ENCODE data around the gene NMU. TPM values are rescaled to one million over a fixed set of nuclear protein-coding genes. Genes with fewer than 3 reads are reported as not detected.

NMU gene
- total RNA-seq, 4 donors from 2014 or later, result 1.3 TPM; not detected in 3

DNA sequence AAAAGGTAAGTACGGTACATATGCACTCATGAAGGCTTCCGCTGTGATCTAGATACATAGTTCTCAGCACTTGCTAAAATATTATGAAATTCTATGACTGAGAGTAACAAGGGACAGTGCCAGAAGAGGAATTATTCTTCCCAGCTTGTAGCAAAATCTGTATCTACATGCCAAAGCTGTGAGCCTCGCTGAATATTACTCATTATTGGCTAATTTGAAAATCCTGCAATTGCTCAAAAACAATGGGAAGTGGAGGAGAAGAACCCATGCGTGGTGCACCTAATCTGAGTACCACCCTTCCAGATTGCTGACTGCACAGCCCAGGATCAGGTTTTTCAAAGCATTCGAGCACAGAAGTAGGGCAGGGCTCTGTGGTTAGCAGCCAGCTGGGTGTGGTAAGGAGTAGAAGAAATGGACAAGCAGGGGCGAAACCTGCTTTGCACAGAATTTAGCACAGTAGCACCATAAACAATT, 26.7 kb downstream of the NMU start:
- WGBS, 2 donors, result 66 to 77% methylated on average over 6 of the region's 6 CpGs

DNA sequence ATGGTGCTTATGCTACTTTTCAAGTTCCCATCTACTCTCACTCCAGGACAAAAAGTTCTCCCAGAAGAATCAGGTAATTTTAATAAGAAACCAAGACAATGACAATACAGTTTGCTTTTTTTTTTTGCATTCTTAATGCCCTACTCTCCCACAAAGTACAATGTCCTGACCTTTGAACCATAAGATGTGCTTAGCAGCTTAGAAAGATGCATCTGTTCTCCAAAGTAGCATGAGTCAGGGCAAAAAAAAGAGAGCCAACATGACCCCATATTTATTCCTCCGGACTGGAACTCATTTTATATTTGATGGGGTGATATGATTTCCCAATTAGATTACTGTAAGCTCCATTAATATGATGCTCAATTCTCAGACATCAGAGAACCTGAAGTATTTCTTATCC, 27.5 kb downstream of the NMU start:
- Histone ChIP-seq H3K4me1 (no peaks in the 10 kb centered on the region), H3K27ac (no peak overlapping the region), H3K4me3 (no peak overlapping the region), H3K9me3 (no peaks in the 10 kb centered on the region), H3K36me3 (no peaks in the 10 kb centered on the region), H3K27me3 (no peaks in the 10 kb centered on the region)
- TF ChIP-seq, protein P1, sequence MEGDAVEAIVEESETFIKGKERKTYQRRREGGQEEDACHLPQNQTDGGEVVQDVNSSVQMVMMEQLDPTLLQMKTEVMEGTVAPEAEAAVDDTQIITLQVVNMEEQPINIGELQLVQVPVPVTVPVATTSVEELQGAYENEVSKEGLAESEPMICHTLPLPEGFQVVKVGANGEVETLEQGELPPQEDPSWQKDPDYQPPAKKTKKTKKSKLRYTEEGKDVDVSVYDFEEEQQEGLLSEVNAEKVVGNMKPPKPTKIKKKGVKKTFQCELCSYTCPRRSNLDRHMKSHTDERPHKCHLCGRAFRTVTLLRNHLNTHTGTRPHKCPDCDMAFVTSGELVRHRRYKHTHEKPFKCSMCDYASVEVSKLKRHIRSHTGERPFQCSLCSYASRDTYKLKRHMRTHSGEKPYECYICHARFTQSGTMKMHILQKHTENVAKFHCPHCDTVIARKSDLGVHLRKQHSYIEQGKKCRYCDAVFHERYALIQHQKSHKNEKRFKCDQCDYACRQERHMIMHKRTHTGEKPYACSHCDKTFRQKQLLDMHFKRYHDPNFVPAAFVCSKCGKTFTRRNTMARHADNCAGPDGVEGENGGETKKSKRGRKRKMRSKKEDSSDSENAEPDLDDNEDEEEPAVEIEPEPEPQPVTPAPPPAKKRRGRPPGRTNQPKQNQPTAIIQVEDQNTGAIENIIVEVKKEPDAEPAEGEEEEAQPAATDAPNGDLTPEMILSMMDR (IDR thresholded peaks at IDR 0.05), result no peak
- TF ChIP-seq EP300 (IDR thresholded peaks at IDR 0.05), result no peak
- no peak for DNase-seq (ENCODE audit: low spot score in 2 of 2)
- 45 to 54% methylated on average over 1 of the region's 1 CpG for WGBS, 2 donors

More for the DNA sequence above, 26.7 kb downstream of the NMU start:
- no peaks in the 10 kb centered on the region for H3K4me1 ChIP-seq
- no peak overlapping the region for H3K27ac ChIP-seq
- H3K36me3 ChIP-seq, result no peaks in the 10 kb centered on the region
- TF ChIP-seq EP300 (IDR thresholded peaks at IDR 0.05) (no peak), POLR2A (IDR thresholded peaks at IDR 0.05) (no peak)
- TF ChIP-seq, protein P1 (IDR thresholded peaks at IDR 0.05), result no peak
- H3K27me3 ChIP-seq, result no peaks in the 10 kb centered on the region
- no peaks in the 10 kb centered on the region for H3K9me3 ChIP-seq
- no peak overlapping the region for H3K4me3 ChIP-seq
- DNase-seq (ENCODE audit: low spot score in 2 of 2), result no peak

DNA sequence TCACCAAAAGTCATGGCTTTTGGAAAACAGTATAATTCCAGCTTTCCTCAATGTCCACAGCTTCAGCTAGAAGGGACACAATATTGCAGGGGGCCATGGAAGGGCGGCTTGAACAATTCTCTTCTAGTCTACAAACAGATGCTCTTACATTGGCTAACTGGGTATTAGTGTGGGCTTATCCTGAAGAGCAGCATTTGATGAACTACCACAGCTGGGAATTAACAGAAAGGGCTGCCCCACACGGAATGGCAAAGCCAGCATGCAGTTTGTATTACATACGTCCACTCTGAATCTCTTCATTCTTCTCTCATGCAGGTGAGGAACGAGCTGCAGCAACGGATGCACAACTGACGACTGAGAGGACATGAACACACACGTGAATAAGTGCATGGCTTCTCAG, 31.1 kb downstream of the NMU start:
- H3K27me3 ChIP-seq, result no peaks in the 10 kb centered on the region
- DNase-seq (ENCODE audit: low spot score in 2 of 2), result no peak
- 76 to 85% methylated on average over 7 of the region's 7 CpGs for WGBS, 2 donors
- H3K36me3 ChIP-seq, result no peaks in the 10 kb centered on the region
- H3K4me3 ChIP-seq, result no peak overlapping the region
- H3K27ac ChIP-seq, result no peak overlapping the region
- TF ChIP-seq, protein P1 (IDR thresholded peaks at IDR 0.05), result no peak
- TF ChIP-seq POLR2A (IDR thresholded peaks at IDR 0.05) (no peak), EP300 (IDR thresholded peaks at IDR 0.05) (no peak)
- no peaks in the 10 kb centered on the region for H3K9me3 ChIP-seq
- no peaks in the 10 kb centered on the region for H3K4me1 ChIP-seq

DNA sequence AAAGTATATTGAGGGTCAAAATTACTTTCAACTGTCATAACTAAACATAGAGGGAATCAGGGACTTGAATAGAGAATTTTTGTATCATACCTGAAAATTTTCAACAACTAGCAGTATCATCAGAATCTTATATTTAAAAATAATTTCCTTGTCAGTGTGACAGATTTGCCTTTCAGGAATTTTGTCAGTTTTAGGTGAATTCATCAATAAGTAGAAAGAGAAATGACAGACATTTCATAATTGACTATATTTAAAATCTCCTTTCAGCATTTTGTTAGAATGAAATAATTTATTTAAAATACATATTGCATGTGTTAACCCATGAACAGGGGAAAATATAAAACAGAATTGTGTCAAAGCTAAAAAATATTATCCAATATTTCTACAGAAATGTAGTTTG, 35.5 kb downstream of the NMU start:
- Histone ChIP-seq H3K36me3 (no peaks in the 10 kb centered on the region), H3K4me1 (no peaks in the 10 kb centered on the region), H3K4me3 (no peak overlapping the region), H3K27ac (no peak overlapping the region), H3K9me3 (peaks cover 0 to 5% (median 0%) of the 10 kb centered on the region in 4 donors), H3K27me3 (no peaks in the 10 kb centered on the region)
- TF ChIP-seq EP300 (IDR thresholded peaks at IDR 0.05), result no peak
- DNase-seq (ENCODE audit: low spot score in 2 of 2), result no peak

DNA sequence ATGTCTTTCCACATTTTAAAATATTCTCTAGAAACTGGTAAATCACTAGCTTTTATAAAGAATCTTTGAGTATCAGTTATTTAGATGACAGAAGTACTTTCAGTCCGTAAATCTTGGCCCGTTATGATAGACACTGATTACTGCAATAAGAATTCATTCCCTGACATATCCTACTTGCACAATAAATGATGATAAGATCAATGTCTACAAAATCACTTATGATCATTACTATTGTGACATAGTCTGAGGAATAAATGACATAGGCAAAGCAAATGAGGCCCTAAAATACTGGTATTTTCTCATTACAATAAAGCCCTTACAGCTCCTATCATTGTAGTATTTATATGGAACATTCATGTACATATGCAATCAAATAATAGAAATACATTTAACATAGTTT, 37.5 kb downstream of the NMU start:
- Histone ChIP-seq H3K4me3 (no peak overlapping the region), H3K27me3 (no peaks in the 10 kb centered on the region), H3K27ac (no peak overlapping the region), H3K9me3 (peaks cover 0 to 5% (median 0%) of the 10 kb centered on the region in 4 donors), H3K36me3 (no peaks in the 10 kb centered on the region), H3K4me1 (no peaks in the 10 kb centered on the region)
- DNase-seq (ENCODE audit: low spot score in 2 of 2), result no peak
- TF ChIP-seq EP300 (IDR thresholded peaks at IDR 0.05) (no peak), POLR2A (IDR thresholded peaks at IDR 0.05) (no peak)
- TF ChIP-seq, protein P1 (IDR thresholded peaks at IDR 0.05), result no peak
- 96 to 97% methylated on average over 2 of the region's 2 CpGs for WGBS, 2 donors

DNA sequence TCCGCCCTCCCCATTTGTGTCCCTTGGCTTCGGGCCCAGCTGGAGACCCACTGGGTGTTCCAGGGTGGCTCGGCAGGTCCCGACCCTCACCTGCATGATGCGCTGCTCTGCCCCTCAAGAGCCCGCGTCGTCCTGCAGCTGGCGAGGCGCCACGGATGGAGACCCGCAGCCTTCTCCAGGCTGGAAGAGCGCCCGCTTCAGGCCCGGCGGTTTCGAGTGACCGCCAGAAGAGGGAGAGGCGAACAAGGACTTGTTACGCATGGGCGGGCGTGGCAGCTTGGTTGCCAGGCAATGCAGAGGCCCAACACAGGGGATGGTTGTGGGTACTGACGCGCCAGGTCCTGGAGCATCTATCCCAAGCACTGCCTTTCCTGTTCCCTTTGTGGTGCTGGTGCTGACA, 44.1 kb downstream of the NMU start, which contains the start of gene PDCL2:
PDCL2 (minus strand) TSS at position 232 of the 400 bp plus-strand sequence; CDS start at position 96, 136 bp downstream.
- Histone ChIP-seq H3K4me3 (no peak within 1 kb of the TSS), H3K27me3 (no peaks in the 10 kb centered on the region), H3K36me3 (no peaks in the 10 kb centered on the region), H3K4me1 (no peaks in the 10 kb centered on the region), H3K27ac (no peak within 1 kb of the TSS), H3K9me3 (peaks cover 0 to 12% (median 1%) of the 10 kb centered on the region in 4 donors)
- no peak for DNase-seq (ENCODE audit: low spot score in 2 of 2)
- TF ChIP-seq POLR2A (IDR thresholded peaks at IDR 0.05), result no peak
- TF ChIP-seq, protein P1 (IDR thresholded peaks at IDR 0.05), result no peak
- TF ChIP-seq EP300 (IDR thresholded peaks at IDR 0.05), result no peak
- 95 to 97% methylated on average over 24 of the region's 24 CpGs for WGBS, 2 donors
